ENCODE results near the gene CENPP. TPM values are rescaled to one million over a fixed set of nuclear protein-coding genes. Genes with fewer than 3 reads are reported as not detected.

The CENPP gene
- total RNA-seq, 1 experiment from 2014 or later, result 14.3 TPM

- no peak for TF ChIP-seq CBFB (CRISPR knock-in tag; IDR thresholded peaks at IDR 0.05; ENCODE audit: low read depth)
- no peak for TF ChIP-seq NFATC4 (CRISPR knock-in tag; IDR thresholded peaks at IDR 0.05)
- no peak for TF ChIP-seq PRRX2 (CRISPR knock-in tag; IDR thresholded peaks at IDR 0.05)
- TF ChIP-seq IRF2 (CRISPR knock-in tag; IDR thresholded peaks at IDR 0.05; ENCODE audit: borderline replicate concordance, low read depth), result no peak
- TF ChIP-seq ATF1 (CRISPR knock-in tag; IDR thresholded peaks at IDR 0.05), result no peak
- no peak for TF ChIP-seq ZNF138 (CRISPR knock-in tag; conservative IDR thresholded peaks at IDR 0.05)
- TF ChIP-seq ATF6 (CRISPR knock-in tag; IDR thresholded peaks at IDR 0.05), result no peak
- TF ChIP-seq, protein P1, sequence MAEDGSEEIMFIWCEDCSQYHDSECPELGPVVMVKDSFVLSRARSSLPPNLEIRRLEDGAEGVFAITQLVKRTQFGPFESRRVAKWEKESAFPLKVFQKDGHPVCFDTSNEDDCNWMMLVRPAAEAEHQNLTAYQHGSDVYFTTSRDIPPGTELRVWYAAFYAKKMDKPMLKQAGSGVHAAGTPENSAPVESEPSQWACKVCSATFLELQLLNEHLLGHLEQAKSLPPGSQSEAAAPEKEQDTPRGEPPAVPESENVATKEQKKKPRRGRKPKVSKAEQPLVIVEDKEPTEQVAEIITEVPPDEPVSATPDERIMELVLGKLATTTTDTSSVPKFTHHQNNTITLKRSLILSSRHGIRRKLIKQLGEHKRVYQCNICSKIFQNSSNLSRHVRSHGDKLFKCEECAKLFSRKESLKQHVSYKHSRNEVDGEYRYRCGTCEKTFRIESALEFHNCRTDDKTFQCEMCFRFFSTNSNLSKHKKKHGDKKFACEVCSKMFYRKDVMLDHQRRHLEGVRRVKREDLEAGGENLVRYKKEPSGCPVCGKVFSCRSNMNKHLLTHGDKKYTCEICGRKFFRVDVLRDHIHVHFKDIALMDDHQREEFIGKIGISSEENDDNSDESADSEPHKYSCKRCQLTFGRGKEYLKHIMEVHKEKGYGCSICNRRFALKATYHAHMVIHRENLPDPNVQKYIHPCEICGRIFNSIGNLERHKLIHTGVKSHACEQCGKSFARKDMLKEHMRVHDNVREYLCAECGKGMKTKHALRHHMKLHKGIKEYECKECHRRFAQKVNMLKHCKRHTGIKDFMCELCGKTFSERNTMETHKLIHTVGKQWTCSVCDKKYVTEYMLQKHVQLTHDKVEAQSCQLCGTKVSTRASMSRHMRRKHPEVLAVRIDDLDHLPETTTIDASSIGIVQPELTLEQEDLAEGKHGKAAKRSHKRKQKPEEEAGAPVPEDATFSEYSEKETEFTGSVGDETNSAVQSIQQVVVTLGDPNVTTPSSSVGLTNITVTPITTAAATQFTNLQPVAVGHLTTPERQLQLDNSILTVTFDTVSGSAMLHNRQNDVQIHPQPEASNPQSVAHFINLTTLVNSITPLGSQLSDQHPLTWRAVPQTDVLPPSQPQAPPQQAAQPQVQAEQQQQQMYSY (CRISPR knock-in tag; IDR thresholded peaks at IDR 0.05), result no peak
- TF ChIP-seq, protein P2, sequence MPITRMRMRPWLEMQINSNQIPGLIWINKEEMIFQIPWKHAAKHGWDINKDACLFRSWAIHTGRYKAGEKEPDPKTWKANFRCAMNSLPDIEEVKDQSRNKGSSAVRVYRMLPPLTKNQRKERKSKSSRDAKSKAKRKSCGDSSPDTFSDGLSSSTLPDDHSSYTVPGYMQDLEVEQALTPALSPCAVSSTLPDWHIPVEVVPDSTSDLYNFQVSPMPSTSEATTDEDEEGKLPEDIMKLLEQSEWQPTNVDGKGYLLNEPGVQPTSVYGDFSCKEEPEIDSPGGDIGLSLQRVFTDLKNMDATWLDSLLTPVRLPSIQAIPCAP (CRISPR knock-in tag; IDR thresholded peaks at IDR 0.05), result no peak
- no peak for TF ChIP-seq NR1H2 (CRISPR knock-in tag; IDR thresholded peaks at IDR 0.05)
- TF ChIP-seq ZNF396 (CRISPR knock-in tag; IDR thresholded peaks at IDR 0.05; ENCODE audit: borderline replicate concordance), result no peak
- no peak for TF ChIP-seq ZNF219 (CRISPR knock-in tag; IDR thresholded peaks at IDR 0.05; ENCODE audit: borderline replicate concordance)
- TF ChIP-seq GABPB1 (CRISPR knock-in tag; IDR thresholded peaks at IDR 0.05), result no peak
- no peak for TF ChIP-seq CREB1 (CRISPR knock-in tag; IDR thresholded peaks at IDR 0.05)
- TF ChIP-seq STAT6 (CRISPR knock-in tag; conservative IDR thresholded peaks at IDR 0.05; ENCODE audit: low read depth), result no peak
- no peak for TF ChIP-seq CTCF (IDR thresholded peaks at IDR 0.05)
- no peak for TF ChIP-seq FOXJ3 (CRISPR knock-in tag; IDR thresholded peaks at IDR 0.05; ENCODE audit: borderline replicate concordance)
- TF ChIP-seq ARID4B (CRISPR knock-in tag; IDR thresholded peaks at IDR 0.05; ENCODE audit: borderline replicate concordance), result no peak
- TF ChIP-seq, protein P3, sequence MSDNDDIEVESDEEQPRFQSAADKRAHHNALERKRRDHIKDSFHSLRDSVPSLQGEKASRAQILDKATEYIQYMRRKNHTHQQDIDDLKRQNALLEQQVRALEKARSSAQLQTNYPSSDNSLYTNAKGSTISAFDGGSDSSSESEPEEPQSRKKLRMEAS (CRISPR knock-in tag; IDR thresholded peaks at IDR 0.05), result no peak
- CTCF ChIA-PET, result interaction anchor here (0.9 to 1.0 kb wide), 3 partner anchors 10 to 132 kb away, joined by 4 to 7 read pairs (median 5); partner anchors contain the start of gene IPPK
- peaks cover 13% of the 10 kb centered on the region for H3K4me1 Mint-ChIP-seq
- no peak for ATAC-seq
- H3K36me3 Mint-ChIP-seq, result peaks cover 3% of the 10 kb centered on the region; the same call in 1 of the 2 replicates
- DNase-seq (ENCODE audit: low spot score), result no peak
- POLR2A ChIA-PET, result no interaction called here
- H3K4me3 Mint-ChIP-seq, result no peak overlapping the region
- no peak overlapping the region for H3K27ac Mint-ChIP-seq
- H3K9me3 Mint-ChIP-seq, result no peaks in the 10 kb centered on the region
- no peaks in the 10 kb centered on the region for H3K27me3 Mint-ChIP-seq (ENCODE audit: low read depth)
Observed at GRCh38 chr9:92658611-92659010, 332.9 kb downstream of the CENPP start.
